Osteoblast (primary cell): ENCODE measurements around the gene AREL1. TPM values are rescaled to one million over a fixed set of nuclear protein-coding genes. Genes with fewer than 3 reads are reported as not detected.

Experiments used
- DNase-seq: peaks from one replicate; pipeline ENCODE4 v3.0.0; 2011; ENCODE audit warnings: low spot score, mixed read lengths; ENCODE audit not compliant: insufficient read length; ENCODE audit errors: missing footprints
- H2AFZ ChIP-seq: 2 replicates; pipeline ENCODE4 v1.6.0; 2011; ENCODE audit warnings: mild to moderate bottlenecking, low read length
- H3K27ac ChIP-seq: 2 replicates; pipeline ENCODE4 v1.5.1; 2011; ENCODE audit warnings: mild to moderate bottlenecking, low read depth, low read length, moderate library complexity
- H3K27me3 ChIP-seq: 2 replicates; pipeline ENCODE4 v1.6.0; 2012; ENCODE audit warnings: mild to moderate bottlenecking, control low read depth, inconsistent platforms, low read length, moderate library complexity; ENCODE audit not compliant: insufficient read depth
- H3K36me3 ChIP-seq: 2 replicates; pipeline ENCODE4 v1.5.1; 2011; ENCODE audit warnings: mild to moderate bottlenecking, low read length, control low read depth, moderate library complexity; ENCODE audit not compliant: insufficient read depth
- H3K4me1 ChIP-seq: 2 replicates; pipeline ENCODE4 v1.5.1; 2011; ENCODE audit warnings: mild to moderate bottlenecking, low read length, control low read depth, moderate library complexity; ENCODE audit not compliant: insufficient read depth
- H3K4me2 ChIP-seq: 2 replicates; pipeline ENCODE4 v1.6.0; 2011; ENCODE audit warnings: mild to moderate bottlenecking, low read length; ENCODE audit not compliant: insufficient read depth
- H3K4me3 ChIP-seq: fragments of 200-600 bp; sonication (generic); 3 replicates; pipeline ENCODE4 v1.5.1; 2012; ENCODE audit warnings: mild to moderate bottlenecking, low read length, inconsistent platforms; ENCODE audit not compliant: insufficient read depth
- H3K79me2 ChIP-seq: 2 replicates; pipeline ENCODE4 v1.6.0; 2012; ENCODE audit warnings: mild to moderate bottlenecking, low read length, control low read depth, inconsistent platforms; ENCODE audit not compliant: insufficient read depth
- H3K9me3 ChIP-seq: 2 replicates; pipeline ENCODE4 v1.5.1; 2011; ENCODE audit warnings: low read depth, low read length, control low read depth
- H4K20me1 ChIP-seq: 2 replicates; pipeline ENCODE4 v1.6.0; 2012; ENCODE audit warnings: mild to moderate bottlenecking, low read length, control low read depth; ENCODE audit not compliant: insufficient read depth
- total RNA-seq: library from RNA; depleted of rRNA; stranded (reverse); fragments of >200 nt; gene quantifications from 2 replicates; pipeline ENCODE4 v1.2.3, GENCODE V29; 2012
- TF ChIP-seq, protein P1 (sequence below): IDR thresholded peaks from 2 replicates; pipeline ENCODE4 v1.5.1; 2011; ENCODE audit warnings: mild to moderate bottlenecking, low read depth, low read length, moderate library complexity; ENCODE audit errors: extremely low read depth

Gene AREL1
- total RNA-seq, 1 donor = 27.9 TPM

- H3K79me2 ChIP-seq = no peaks in the 10 kb centered on the region
- no peaks in the 10 kb centered on the region for H4K20me1 ChIP-seq
- no peak overlapping the region for H2AFZ ChIP-seq
- H3K27me3 ChIP-seq = no peaks in the 10 kb centered on the region
- TF ChIP-seq, protein P1, sequence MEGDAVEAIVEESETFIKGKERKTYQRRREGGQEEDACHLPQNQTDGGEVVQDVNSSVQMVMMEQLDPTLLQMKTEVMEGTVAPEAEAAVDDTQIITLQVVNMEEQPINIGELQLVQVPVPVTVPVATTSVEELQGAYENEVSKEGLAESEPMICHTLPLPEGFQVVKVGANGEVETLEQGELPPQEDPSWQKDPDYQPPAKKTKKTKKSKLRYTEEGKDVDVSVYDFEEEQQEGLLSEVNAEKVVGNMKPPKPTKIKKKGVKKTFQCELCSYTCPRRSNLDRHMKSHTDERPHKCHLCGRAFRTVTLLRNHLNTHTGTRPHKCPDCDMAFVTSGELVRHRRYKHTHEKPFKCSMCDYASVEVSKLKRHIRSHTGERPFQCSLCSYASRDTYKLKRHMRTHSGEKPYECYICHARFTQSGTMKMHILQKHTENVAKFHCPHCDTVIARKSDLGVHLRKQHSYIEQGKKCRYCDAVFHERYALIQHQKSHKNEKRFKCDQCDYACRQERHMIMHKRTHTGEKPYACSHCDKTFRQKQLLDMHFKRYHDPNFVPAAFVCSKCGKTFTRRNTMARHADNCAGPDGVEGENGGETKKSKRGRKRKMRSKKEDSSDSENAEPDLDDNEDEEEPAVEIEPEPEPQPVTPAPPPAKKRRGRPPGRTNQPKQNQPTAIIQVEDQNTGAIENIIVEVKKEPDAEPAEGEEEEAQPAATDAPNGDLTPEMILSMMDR = no peak
- H3K4me2 ChIP-seq = no peak overlapping the region
- H3K9me3 ChIP-seq = no peaks in the 10 kb centered on the region
- peaks cover 29% of the 10 kb centered on the region for H3K4me1 ChIP-seq
- peaks cover 51% of the 10 kb centered on the region for H3K36me3 ChIP-seq
- H3K4me3 ChIP-seq = no peak overlapping the region
- H3K27ac ChIP-seq = no peak overlapping the region
- no peak for DNase-seq
Measured at GRCh38 chr14:74663884-74664283, 49.0 kb downstream of the AREL1 start.

DNA sequence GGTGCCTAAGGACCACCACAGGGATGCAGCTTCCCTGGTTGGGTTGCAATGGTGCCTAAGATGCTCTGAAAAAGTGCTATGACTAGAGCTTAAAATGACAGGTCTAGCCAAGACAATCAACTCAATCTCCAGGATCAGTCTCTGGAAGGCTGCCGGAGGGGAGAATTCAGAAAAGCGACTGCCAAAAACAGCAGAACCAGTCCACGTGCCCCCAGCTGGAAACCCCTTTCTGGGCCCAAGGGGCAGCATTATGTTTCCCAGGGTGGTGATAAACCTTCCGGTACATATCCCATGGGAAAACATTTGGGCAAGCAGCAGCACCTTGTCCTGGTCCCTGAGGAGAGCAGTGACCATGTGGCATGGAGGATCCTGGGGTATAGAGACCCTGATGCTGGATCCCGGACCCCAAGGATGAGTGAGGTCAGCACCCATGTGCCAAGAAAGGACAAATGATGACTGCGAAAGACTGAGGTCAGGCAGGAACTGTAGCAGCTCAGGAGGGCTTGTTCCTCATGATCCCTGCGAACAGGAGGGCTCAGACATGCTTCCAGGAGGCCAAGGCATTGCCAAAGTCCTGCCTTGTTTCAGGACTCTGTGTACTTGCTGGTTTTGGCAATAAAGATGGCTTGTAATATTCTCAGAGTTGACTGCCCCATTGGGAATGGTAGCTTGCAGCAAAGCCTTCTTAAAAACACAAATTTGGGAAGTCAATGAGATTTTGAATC lies 51.0 kb downstream of the AREL1 start:
- DNase-seq = no peak
- no peaks in the 10 kb centered on the region for H3K27me3 ChIP-seq
- peaks cover 33% of the 10 kb centered on the region for H3K4me1 ChIP-seq
- peaks cover 46% of the 10 kb centered on the region for H3K36me3 ChIP-seq
- H3K4me2 ChIP-seq = no peak overlapping the region
- no peaks in the 10 kb centered on the region for H3K9me3 ChIP-seq
- no peak overlapping the region for H3K27ac ChIP-seq
- no peaks in the 10 kb centered on the region for H4K20me1 ChIP-seq
- no peak overlapping the region for H3K4me3 ChIP-seq
- no peak overlapping the region for H2AFZ ChIP-seq
- peaks cover 3% of the 10 kb centered on the region for H3K79me2 ChIP-seq
- TF ChIP-seq, protein P1 = no peak

DNA sequence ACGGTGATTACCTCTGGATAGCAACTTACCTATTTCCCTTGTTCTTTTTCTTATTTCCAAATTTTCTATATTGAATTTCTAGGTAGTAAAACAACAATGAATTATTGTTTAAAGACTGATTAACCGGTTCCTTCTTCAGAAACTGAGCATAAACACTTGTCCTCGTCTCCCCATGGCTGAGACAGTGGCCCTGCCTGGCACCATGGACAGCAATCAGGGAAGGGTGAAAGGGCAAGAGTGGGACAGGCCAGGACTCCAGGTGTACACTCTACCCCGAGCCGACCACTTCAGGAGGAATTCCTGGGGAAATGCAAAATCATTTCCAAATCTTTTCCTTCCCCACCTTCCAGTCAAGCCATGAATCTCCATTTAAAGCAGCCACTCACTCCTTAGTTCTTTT lies 52.0 kb downstream of the AREL1 start:
- Histone ChIP-seq H3K9me3 (no peaks in the 10 kb centered on the region), H3K4me1 (peaks cover 43% of the 10 kb centered on the region), H3K36me3 (peaks cover 41% of the 10 kb centered on the region), H3K79me2 (peaks cover 3% of the 10 kb centered on the region), H2AFZ (no peak overlapping the region), H4K20me1 (no peaks in the 10 kb centered on the region), H3K4me3 (no peak overlapping the region), H3K27me3 (no peaks in the 10 kb centered on the region), H3K27ac (no peak overlapping the region), H3K4me2 (no peak overlapping the region)
- no peak for DNase-seq
- TF ChIP-seq, protein P1 = no peak

DNA sequence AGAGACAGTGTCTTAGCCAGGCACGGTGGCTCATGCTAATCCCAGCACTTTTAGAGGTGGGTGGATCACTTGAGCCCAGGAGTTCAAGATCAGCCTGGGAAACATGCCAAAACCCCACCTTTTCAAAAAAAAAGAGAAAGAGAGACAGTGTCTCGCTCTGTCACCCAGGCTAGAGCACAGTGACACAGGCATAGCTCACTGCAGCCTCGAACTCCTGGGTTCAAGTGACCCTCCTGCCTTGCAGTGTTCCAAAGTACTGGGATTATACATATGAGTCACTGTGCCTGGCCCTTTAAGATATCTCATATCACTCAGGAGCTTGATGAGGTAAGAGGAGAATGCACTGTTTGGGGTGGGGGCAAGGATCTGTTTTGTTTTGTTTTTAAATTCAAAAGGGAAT lies 52.7 kb downstream of the AREL1 start:
- TF ChIP-seq, protein P1 = no peak
- Histone ChIP-seq H3K9me3 (no peaks in the 10 kb centered on the region), H4K20me1 (no peaks in the 10 kb centered on the region), H3K4me1 (peaks cover 50% of the 10 kb centered on the region), H3K4me2 (no peak overlapping the region), H3K79me2 (peaks cover 3% of the 10 kb centered on the region), H3K36me3 (peaks cover 36% of the 10 kb centered on the region), H3K4me3 (no peak overlapping the region), H3K27me3 (no peaks in the 10 kb centered on the region), H2AFZ (no peak overlapping the region), H3K27ac (no peak overlapping the region)
- no peak for DNase-seq
